Trophoblast cell (in vitro differentiated cells and primary cell): Measurements from ENCODE around the gene ACTMAP.
A peak's percentile ranks its signal among the peaks of the same experiment; 100 is the strongest.

Experiments
- DNase-seq, 2 donors: peaks; one replicate each; pipeline ENCODE4 v3.0.0-alpha.2; 2016
- H2AFZ ChIP-seq: 2 replicates; pipeline ENCODE4 v1.6.1; 2013; ENCODE audit warnings: low read length, moderate library complexity, mild to moderate bottlenecking; ENCODE audit not compliant: insufficient read depth, poor library complexity
- H2AK5ac ChIP-seq: 2 replicates; pipeline ENCODE4 v1.6.1; 2013; ENCODE audit warnings: mild to moderate bottlenecking, low read length
- H2BK120ac ChIP-seq: 2 replicates; pipeline ENCODE4 v1.6.1; 2013; ENCODE audit warnings: low read length, mild to moderate bottlenecking, moderate library complexity; ENCODE audit not compliant: insufficient read depth, poor library complexity
- H2BK12ac ChIP-seq: 2 replicates; pipeline ENCODE4 v1.6.1; 2013; ENCODE audit warnings: mild to moderate bottlenecking, low read length, moderate library complexity
- H2BK5ac ChIP-seq: 2 replicates; pipeline ENCODE4 v1.6.1; 2013; ENCODE audit warnings: low read length, low read depth, moderate library complexity, mild to moderate bottlenecking; ENCODE audit not compliant: poor library complexity
- H3K14ac ChIP-seq: 2 replicates; pipeline ENCODE4 v1.6.1; 2013; ENCODE audit warnings: mild to moderate bottlenecking, low read length
- H3K18ac ChIP-seq: 2 replicates; pipeline ENCODE4 v1.6.1; 2013; ENCODE audit warnings: mild to moderate bottlenecking, low read length
- H3K23ac ChIP-seq: 2 replicates; pipeline ENCODE4 v1.6.1; 2013; ENCODE audit warnings: low read length
- H3K27ac ChIP-seq: 2 replicates; pipeline ENCODE4 v1.5.1; 2013; ENCODE audit warnings: low read depth, mild to moderate bottlenecking, inconsistent platforms, low read length, moderate library complexity
- H3K27me3 ChIP-seq: 2 replicates; pipeline ENCODE4 v1.6.1; 2013; ENCODE audit warnings: inconsistent platforms, mild to moderate bottlenecking, low read length, moderate library complexity; ENCODE audit not compliant: insufficient read depth
- H3K36me3 ChIP-seq, 2 experiments: 1 replicate in 1 of 2; 2 replicates in 1 of 2; pipeline ENCODE4 v1.6.1; 2013; ENCODE audit warnings: low read length in 2 of 2, mild to moderate bottlenecking in 2 of 2, moderate library complexity in 1 of 2; ENCODE audit not compliant: insufficient read depth in 2 of 2, control insufficient read depth in 1 of 2
- H3K4ac ChIP-seq: 2 replicates; pipeline ENCODE4 v1.6.1; 2013; ENCODE audit warnings: low read depth, mild to moderate bottlenecking, low read length, moderate library complexity
- H3K4me1 ChIP-seq, 2 experiments: 1 replicate in 1 of 2; 2 replicates in 1 of 2; pipeline ENCODE4 v1.6.1; 2013; ENCODE audit warnings: low read length in 2 of 2, mild to moderate bottlenecking in 2 of 2, moderate library complexity in 1 of 2; ENCODE audit not compliant: insufficient read depth in 2 of 2, control insufficient read depth in 1 of 2
- H3K4me2 ChIP-seq: 2 replicates; pipeline ENCODE4 v1.6.1; 2013; ENCODE audit warnings: inconsistent platforms, mild to moderate bottlenecking, low read length, moderate library complexity
- H3K4me3 ChIP-seq: 2 replicates; pipeline ENCODE4 v1.5.1; 2013; ENCODE audit warnings: mild to moderate bottlenecking, low read depth, low read length, inconsistent platforms
- H3K79me1 ChIP-seq: one replicate; pipeline ENCODE4 v1.6.1; 2013; ENCODE audit warnings: low read length
- H3K79me2 ChIP-seq: 2 replicates; pipeline ENCODE4 v1.6.1; 2013; ENCODE audit warnings: low read length, mild to moderate bottlenecking; ENCODE audit not compliant: control insufficient read depth, insufficient read depth, poor library complexity
- H3K9ac ChIP-seq: 2 replicates; pipeline ENCODE4 v1.6.1; 2013; ENCODE audit warnings: mild to moderate bottlenecking, low read length
- H3K9me3 ChIP-seq: 2 replicates; pipeline ENCODE4 v1.6.1; 2013; ENCODE audit warnings: low read depth, mild to moderate bottlenecking, control low read depth, inconsistent platforms, low read length; ENCODE audit not compliant: insufficient read depth
- H4K12ac ChIP-seq: 2 replicates; pipeline ENCODE4 v1.6.1; 2013; ENCODE audit warnings: low read depth, mild to moderate bottlenecking, low read length, moderate library complexity
- H4K8ac ChIP-seq: 2 replicates; pipeline ENCODE4 v1.6.1; 2013; ENCODE audit warnings: low read depth, mild to moderate bottlenecking, low read length, moderate library complexity
- H4K91ac ChIP-seq: one replicate; pipeline ENCODE4 v1.6.1; 2013; ENCODE audit warnings: low read depth, mild to moderate bottlenecking, low read length, moderate library complexity
- whole genome bisulfite sequencing: extraction: QIAGEN DNeasy Blood & Tissue Kit; methylation state at CpG from one replicate; pipeline ENCODE4 v1.1.7; 2013; ENCODE audit warnings: missing lambda C conversion rate; ENCODE audit not compliant: insufficient read length, insufficient coverage; ENCODE audit errors: extremely low coverage; 5-methylcytosine and 5-hydroxymethylcytosine counted together

ACTMAP gene

DNA sequence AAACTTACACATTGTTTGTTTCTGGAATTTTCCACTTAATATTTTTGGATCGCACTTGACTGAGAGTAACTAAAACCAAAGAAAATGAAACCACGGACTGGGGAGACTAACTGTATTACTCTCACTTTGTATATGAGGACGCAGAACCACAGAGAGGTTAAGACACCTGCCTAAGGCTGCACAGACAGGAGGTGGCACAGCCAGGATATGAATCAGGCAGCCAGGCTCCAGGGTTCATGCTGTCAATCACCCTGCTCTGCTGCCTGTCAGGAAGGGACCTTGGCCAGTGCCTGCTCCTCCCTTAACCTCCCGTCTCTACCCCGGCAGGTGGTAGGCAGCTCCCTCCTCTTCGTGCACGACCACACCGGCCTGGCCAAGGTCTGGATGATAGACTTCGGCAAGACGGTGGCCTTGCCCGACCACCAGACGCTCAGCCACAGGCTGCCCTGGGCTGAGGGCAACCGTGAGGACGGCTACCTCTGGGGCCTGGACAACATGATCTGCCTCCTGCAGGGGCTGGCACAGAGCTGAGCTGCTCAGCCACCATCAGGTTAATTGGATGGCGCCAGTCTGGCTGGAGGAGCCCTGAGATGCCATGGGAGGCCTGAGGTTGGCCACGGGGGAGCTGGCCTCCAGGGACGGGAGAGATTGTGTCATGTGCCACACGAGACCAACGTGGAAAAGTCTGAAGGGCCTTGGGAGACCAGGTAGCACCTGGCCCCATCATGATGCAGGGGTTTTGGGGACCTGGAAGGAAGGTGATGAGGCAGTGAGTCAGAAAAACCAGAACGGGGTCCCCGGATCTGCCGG, 11.0 kb downstream of the ACTMAP start:
- H3K4me3 ChIP-seq = no peak overlapping the region
- no peaks in the 10 kb centered on the region for H3K79me2 ChIP-seq
- H3K18ac ChIP-seq = no peak overlapping the region
- H3K14ac ChIP-seq = no peak overlapping the region
- H3K27ac ChIP-seq = no peak overlapping the region
- peaks cover 52 to 56% of the 10 kb centered on the region in 2 experiments for H3K36me3 ChIP-seq
- no peak overlapping the region for H3K23ac ChIP-seq
- WGBS = no CpG with 5 or more reads among the region's 22 CpGs
- H3K9ac ChIP-seq = no peak overlapping the region
- H3K9me3 ChIP-seq = no peaks in the 10 kb centered on the region
- no peak overlapping the region for H4K12ac ChIP-seq
- H2BK120ac ChIP-seq = no peak overlapping the region
- H3K4ac ChIP-seq = no peak overlapping the region
- H2BK12ac ChIP-seq = no peak overlapping the region
- no peaks in the 10 kb centered on the region for H3K79me1 ChIP-seq
- H2AFZ ChIP-seq = no peak overlapping the region
- no peak overlapping the region for H3K4me2 ChIP-seq
- H3K27me3 ChIP-seq = no peaks in the 10 kb centered on the region
- no peak overlapping the region for H4K91ac ChIP-seq
- H3K4me1 ChIP-seq = peaks cover 2 to 3% of the 10 kb centered on the region in 2 experiments
- H2BK5ac ChIP-seq = no peak overlapping the region
- no peak overlapping the region for H2AK5ac ChIP-seq
- no peak overlapping the region for H4K8ac ChIP-seq
- no peak for DNase-seq

DNA sequence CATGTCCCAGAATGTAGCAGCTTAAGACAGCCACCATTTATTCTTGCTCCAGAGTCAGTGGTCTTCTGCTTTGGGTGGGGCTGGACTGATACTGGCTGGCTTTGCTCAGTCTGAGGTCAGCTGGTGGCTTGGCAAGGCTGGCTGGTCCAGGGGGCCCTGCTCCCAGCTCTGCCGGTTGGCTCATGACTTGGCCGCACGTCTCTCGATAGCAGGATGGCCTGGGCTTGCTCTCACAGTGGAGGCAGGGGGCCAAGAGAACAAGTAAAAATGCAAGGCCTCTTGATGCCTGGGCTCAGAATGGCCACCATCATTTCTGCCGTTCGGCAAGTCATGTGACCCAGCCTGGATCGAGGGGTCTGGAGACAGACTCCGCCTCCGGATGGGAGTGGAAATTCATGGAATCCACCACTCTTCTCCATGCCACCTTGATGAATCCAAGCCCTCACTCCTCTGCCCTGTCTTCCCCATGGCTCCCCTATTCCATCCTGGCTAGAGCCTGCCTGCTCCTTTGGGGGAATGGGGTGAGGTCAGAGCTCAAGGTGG, 13.1 kb downstream of the ACTMAP start:
- Histone ChIP-seq H3K36me3 (peaks cover 62 to 73% of the 10 kb centered on the region in 2 experiments), H3K9me3 (no peaks in the 10 kb centered on the region), H3K4me2 (no peak overlapping the region), H3K27ac (no peak overlapping the region), H3K14ac (no peak overlapping the region), H3K27me3 (no peaks in the 10 kb centered on the region), H3K79me1 (no peaks in the 10 kb centered on the region), H2BK5ac (no peak overlapping the region), H2BK12ac (no peak overlapping the region), H4K8ac (no peak overlapping the region), H3K4me1 (no peaks in the 10 kb centered on the region), H3K4me3 (no peak overlapping the region), H4K12ac (no peak overlapping the region), H3K18ac (no peak overlapping the region), H3K79me2 (no peaks in the 10 kb centered on the region), H3K9ac (no peak overlapping the region), H2AK5ac (no peak overlapping the region), H2BK120ac (no peak overlapping the region), H4K91ac (no peak overlapping the region), H3K4ac (no peak overlapping the region), H3K23ac (no peak overlapping the region), H2AFZ (no peak overlapping the region)
- WGBS = no CpG with 5 or more reads among the region's 9 CpGs
- DNase-seq = no peak

DNA sequence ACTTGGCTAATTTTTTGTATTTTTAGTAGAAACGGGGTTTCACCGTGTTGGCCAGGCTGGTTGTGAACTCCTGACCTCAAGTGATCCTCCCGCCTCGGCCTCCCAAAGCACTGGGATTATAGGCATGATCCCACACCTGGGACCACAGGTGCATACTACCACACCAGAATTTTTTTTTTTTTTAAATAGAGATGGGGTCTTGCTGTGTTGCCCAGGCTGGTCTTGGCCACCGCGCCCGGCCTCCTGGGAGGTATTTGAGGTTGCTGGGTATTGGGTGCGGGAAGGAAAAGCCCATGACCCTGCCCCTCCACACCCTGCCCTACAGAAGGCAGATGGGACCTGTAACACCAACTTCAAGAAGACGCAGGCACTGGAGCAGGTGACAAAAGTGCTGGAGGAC, 13.6 kb downstream of the ACTMAP start:
- no peak overlapping the region for H4K8ac ChIP-seq
- no peaks in the 10 kb centered on the region for H3K9me3 ChIP-seq
- H3K14ac ChIP-seq = no peak overlapping the region
- H2BK12ac ChIP-seq = no peak overlapping the region
- no peak for DNase-seq
- H3K9ac ChIP-seq = no peak overlapping the region
- no peak overlapping the region for H3K4me3 ChIP-seq
- no peaks in the 10 kb centered on the region for H3K79me1 ChIP-seq
- WGBS = no CpG with 5 or more reads among the region's 9 CpGs
- H3K27ac ChIP-seq = no peak overlapping the region
- H2BK120ac ChIP-seq = no peak overlapping the region
- no peak overlapping the region for H2AK5ac ChIP-seq
- H3K4me2 ChIP-seq = no peak overlapping the region
- no peak overlapping the region for H4K91ac ChIP-seq
- H3K36me3 ChIP-seq = peaks cover 66 to 78% of the 10 kb centered on the region in 2 experiments
- H3K23ac ChIP-seq = no peak overlapping the region
- no peak overlapping the region for H3K18ac ChIP-seq
- no peak overlapping the region for H2BK5ac ChIP-seq
- no peak overlapping the region for H3K4ac ChIP-seq
- H3K4me1 ChIP-seq = no peaks in the 10 kb centered on the region
- no peak overlapping the region for H2AFZ ChIP-seq
- H4K12ac ChIP-seq = no peak overlapping the region
- H3K79me2 ChIP-seq = no peaks in the 10 kb centered on the region
- no peaks in the 10 kb centered on the region for H3K27me3 ChIP-seq

DNA sequence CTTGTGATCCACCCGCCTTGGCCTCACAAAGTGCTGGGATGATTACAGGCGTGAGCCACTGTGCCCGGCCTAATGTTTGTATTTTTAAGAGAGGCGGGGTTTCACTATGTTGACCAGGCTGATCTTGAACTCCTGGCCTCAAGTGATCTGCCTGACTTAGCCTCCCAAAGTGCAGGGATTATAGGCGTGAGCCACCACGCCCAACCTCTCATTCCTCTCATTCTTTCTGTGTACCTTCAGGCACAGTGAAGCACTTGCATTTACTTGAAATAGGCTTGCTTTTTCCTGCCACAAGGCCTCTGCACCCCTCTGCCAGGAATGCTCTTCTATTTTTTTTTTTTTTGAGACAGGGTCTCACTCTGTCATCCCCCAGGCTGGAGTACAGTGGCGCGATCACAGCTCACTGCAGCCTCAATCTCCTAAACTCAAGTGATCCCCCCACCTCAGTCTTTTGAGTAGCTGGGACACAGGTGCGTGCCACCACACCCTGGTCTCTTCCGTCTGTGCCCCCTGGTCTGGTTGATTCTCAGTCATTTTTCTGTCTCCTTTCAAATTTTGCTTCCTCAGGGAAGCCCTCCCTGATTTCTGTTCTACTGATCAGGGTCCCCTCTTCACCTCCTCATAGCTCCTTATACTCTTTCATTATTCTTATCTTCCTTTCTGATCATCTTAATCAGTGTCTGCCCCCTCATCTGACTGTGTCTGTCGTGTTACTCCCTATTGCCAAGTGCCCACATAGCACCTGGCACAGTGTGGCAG, 15.1 kb downstream of the ACTMAP start:
- peak in 1 of 2 donors; percentile 65 for DNase-seq
- H3K9ac ChIP-seq = no peak overlapping the region
- no peak overlapping the region for H2BK12ac ChIP-seq
- no peaks in the 10 kb centered on the region for H3K79me2 ChIP-seq
- no peak overlapping the region for H3K4me2 ChIP-seq
- H2AK5ac ChIP-seq = no peak overlapping the region
- no peak overlapping the region for H2AFZ ChIP-seq
- H3K4me1 ChIP-seq = no peaks in the 10 kb centered on the region
- no peak overlapping the region for H2BK120ac ChIP-seq
- no peak overlapping the region for H3K14ac ChIP-seq
- H4K12ac ChIP-seq = no peak overlapping the region
- WGBS = no CpG with 5 or more reads among the region's 11 CpGs
- H3K27ac ChIP-seq = no peak overlapping the region
- H2BK5ac ChIP-seq = no peak overlapping the region
- H4K8ac ChIP-seq = no peak overlapping the region
- H4K91ac ChIP-seq = no peak overlapping the region
- H3K79me1 ChIP-seq = no peaks in the 10 kb centered on the region
- H3K4me3 ChIP-seq = no peak overlapping the region
- H3K23ac ChIP-seq = no peak overlapping the region
- no peak overlapping the region for H3K4ac ChIP-seq
- H3K36me3 ChIP-seq = peaks cover 74 to 85% of the 10 kb centered on the region in 2 experiments
- H3K9me3 ChIP-seq = no peaks in the 10 kb centered on the region
- H3K18ac ChIP-seq = no peak overlapping the region
- no peaks in the 10 kb centered on the region for H3K27me3 ChIP-seq
